GM19193 (cell line): ENCODE measurements around the gene SGMS2.

Source experiments
- POLR2A ChIP-seq: IDR thresholded peaks from 4 replicates; pipeline ENCODE4 v1.6.1; 2011; ENCODE audit not compliant: insufficient read depth, insufficient read length; ENCODE audit errors: extremely low read depth

SGMS2 gene

DNA sequence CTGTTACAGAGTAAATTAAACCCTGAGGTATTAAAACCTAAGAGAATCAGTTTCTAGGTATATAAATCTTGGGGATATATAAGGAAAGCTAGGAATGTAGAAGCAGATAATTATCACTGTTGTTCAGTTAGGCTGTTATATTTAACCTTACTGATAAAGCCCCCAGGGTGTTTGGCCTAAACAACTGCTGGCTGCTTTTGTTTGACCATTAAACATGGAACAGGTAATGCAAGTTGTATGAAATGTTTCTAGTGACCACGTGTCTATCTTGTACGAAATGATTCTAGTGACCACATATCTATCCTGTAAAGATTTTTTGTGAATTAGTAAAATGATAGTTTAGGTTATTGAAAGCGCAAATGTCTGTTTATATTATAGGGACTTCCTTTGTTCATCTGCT, 52.6 kb downstream of the SGMS2 start:
- no peak for TF ChIP-seq POLR2A

DNA sequence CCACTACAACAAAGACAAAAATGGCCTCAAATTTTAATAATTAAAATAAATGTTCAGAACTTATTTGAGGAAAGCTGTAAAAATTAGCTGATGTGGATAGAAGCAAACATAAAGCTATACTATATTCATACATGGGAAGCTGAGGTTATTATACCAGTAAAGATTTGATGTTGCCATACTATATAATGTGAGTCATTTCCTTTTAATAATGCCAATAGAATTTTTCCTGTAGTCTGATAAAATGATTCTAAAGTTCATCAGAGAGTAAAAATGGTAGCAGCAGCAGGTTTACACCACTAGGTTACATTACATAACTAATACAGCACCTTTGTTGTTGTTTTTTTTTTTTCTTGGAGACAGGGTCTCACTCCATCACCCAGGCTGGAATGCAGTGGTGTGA, 61.1 kb downstream of the SGMS2 start:
- no peak for TF ChIP-seq POLR2A

DNA sequence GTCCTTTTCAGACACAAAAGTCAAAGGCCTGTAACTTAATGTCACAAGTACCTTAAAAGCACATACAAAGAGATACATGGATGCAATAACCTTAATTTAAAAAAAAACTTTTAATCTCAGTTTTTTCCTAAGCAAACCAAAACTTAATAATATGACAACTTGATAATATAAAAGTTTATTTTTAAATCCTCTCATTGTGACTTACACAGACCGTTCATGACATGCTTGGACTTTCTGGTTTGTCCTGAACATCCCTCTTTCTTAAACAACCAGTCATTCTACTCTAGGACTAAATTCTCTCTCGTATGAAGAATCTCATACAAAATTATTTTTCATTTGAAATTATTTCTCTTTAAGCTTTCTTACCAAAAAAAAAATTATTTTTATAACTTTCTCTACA, 63.5 kb downstream of the SGMS2 start:
- no peak for TF ChIP-seq POLR2A

DNA sequence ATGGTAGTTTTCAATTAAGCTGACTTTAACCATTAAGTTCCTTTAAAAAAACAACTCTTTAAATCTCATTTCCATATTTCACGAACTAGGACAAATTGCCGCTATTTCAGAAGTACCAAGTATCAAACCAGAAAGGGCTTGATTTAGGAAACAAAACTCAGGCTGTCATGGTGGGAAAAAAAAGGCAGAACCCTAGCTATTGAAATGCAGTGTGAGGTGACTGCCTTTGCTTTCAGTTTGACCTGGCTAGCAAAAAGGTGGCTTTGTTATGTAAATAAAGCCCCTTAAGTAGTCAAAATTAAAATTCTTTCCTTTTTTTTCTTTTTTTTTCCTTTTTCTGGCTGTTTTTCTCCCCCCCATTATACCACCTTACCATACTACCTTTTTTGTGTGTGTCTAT, 66.0 kb downstream of the SGMS2 start:
- TF ChIP-seq POLR2A: no peak

DNA sequence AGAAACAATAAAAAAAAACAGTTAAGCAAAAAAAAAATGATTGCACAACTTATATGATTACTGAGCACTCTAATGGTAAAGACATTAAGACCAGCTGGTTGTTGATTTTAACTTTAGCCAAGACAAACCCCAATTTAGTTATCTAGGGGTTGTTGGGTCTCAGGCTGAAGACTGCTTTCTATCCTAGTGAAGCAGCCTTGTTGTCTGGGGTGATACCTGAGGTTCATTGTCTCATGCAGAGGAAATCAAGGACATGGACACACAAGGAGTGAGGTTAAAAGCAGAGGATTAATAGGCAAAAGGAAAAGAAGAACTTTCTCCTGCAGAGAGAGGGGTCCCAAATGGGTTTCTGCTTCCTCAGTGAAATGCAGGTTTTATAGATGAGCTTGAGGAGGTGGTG, 66.6 kb downstream of the SGMS2 start:
- TF ChIP-seq POLR2A: no peak

DNA sequence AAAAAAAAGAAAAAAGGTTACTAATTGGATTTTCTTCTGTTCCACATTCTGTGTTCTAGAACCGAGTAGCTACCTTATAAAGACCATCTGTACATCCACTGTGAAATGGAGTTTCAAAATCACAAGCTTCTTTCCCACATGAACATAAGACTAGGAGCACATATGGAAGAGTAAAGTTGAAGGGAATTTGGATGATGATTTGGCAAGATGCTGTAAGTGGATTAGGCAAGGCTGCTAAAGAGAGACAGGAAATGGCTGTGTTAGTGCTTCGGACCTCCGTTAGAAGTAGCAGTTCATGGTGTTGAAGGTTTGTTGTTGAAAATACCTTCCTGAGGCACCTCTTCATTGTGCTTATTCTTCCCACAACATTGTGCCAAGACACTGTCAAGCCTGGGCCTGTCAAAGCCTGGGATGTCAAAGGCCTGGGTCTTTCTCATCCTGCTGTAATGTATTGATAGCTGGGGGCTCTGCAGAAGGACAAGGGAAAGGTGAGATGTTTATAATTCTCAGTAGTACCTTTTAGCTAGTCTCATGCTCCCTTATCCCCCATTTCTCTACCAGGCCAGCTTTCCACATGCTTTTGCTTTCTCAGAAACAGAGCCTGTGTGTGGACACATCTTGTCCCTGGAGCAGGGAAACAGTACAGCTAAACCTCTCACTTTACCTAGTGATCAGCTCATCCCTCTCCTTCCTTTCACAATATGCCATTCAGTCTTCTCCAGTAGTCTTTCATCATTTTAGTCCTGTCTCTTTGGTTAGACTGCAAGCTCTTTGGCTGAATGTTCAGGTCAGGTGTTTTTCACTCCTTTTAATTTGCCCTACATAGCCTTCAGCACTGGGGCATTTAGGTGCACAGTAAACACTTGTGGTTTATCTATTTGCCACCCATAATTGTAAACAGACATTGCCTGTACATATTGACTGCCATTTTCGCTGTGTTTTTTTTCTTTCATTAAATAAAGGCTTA, 68.7 kb downstream of the SGMS2 start:
- TF ChIP-seq POLR2A: no peak

DNA sequence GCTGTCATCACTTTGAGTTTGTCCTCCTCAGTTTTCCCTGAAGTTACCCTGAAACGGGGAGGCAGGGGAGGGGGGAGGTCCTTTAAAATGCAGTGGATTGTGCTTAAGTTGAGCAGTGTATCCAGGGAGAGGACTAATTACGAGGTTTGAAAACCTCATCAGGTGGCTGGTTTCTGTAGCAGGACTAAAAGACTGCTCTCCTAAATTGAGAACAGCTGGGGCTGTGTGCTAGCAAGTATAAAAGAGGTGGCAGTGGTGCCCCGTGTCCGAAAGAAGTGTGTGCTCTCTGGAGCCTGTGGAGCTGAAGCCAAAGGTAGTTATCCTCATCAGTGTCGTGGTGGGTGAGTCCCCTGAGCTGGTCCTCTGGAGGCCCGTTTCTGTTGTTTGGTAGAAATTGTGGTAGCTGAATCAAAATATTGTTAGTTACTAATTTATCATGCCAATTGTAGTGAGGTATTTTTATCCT, 69.4 kb downstream of the SGMS2 start:
- no peak for TF ChIP-seq POLR2A

DNA sequence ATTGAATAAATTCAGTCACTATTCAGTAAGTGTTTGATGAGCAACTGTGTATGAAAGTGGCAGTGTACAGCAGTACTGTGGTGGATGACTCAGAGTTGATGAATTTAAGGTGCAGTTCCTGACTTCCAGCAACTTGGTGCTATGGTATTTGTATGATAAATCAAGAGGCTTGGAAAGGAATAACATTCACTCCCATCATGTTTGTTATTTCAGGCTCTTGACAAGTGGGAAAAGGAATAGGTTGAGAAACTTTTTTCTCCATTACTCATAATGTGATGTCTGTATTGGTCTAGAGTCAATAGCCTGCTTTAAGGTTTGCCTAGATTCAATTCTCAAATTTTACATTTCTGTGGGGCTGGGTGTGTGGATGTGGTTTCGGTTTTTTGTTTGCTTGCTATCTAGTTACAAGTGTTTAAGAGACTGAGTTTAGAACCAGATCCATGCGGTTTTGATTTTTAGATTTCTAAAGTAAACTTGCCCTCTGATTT, 71.5 kb downstream of the SGMS2 start:
- TF ChIP-seq POLR2A: no peak

DNA sequence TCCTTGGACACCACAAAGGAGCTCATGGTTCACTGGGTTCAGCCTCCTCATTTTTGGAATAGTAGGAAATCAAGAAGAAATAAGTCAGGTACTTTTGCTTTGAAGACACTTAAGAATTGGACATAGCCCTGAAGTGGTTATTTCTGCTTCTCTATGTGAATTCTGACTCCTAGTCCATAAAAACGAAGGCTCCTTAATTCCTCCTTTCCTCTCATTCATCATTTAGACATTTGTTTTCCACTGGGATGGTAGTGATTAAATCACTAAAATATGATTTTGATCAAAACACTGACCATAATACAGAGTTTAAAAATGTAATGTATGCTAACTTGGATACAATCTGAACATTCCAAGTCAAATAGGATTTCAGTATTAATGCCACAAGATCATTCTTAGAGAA, 71.9 kb downstream of the SGMS2 start:
- no peak for TF ChIP-seq POLR2A

DNA sequence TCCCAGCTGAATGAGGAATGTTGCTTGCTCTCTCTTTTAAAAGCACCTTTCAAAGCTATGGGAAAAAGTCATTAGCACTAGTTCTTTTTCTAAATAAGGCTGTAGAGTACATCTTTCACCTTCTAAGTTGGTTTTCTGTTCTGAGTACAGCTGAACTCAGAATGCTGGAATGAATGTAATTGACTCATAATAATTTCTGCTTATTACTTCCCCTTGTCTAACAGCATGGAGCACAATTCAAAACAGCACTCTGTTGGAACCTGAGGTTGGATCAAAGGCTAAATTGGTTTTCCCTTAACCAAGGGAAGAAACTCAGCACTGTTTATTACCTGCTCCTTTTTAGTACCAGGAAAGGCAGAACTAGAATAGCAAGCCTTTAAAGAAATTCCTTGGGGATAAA, 73.1 kb downstream of the SGMS2 start:
- TF ChIP-seq POLR2A: no peak

DNA sequence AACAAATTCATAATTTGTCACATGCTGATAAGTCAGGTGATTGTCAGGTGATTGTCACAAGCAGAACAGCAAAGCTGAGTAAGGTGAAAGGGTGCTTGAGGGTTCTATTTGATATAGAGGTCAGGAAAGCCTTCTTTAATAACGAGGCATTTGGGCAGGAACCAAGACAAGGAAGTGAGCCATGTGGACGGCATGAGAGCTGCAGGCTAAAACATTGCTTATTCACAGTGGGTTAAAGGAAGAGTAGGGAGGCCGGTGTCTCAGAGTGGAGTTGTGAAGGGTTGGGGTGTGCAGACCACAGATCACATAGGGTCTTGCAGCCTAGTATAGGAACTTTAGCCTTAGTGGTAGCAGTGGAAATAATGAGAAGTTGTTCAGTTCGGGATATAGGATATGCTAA, 75.3 kb downstream of the SGMS2 start:
- no peak for TF ChIP-seq POLR2A

DNA sequence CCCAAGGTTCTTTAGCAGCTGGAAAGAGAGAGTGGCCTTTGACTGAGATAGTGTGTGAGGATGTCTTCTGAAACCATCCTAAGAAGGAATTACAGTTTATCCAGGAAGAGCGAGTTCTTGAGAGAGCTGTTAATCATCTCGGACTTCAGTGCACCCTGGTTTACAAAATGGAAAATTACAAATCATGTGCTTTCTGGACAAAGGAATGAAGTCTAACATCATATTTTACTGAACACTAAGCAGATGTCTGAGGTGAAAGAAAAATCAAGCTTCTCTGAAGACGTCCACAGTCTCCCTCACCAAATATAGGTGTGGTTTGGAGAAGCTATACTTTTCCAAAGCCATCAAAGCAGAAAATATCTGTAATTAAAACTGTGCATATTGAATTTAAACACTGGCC, 75.8 kb downstream of the SGMS2 start:
- TF ChIP-seq POLR2A: no peak

DNA sequence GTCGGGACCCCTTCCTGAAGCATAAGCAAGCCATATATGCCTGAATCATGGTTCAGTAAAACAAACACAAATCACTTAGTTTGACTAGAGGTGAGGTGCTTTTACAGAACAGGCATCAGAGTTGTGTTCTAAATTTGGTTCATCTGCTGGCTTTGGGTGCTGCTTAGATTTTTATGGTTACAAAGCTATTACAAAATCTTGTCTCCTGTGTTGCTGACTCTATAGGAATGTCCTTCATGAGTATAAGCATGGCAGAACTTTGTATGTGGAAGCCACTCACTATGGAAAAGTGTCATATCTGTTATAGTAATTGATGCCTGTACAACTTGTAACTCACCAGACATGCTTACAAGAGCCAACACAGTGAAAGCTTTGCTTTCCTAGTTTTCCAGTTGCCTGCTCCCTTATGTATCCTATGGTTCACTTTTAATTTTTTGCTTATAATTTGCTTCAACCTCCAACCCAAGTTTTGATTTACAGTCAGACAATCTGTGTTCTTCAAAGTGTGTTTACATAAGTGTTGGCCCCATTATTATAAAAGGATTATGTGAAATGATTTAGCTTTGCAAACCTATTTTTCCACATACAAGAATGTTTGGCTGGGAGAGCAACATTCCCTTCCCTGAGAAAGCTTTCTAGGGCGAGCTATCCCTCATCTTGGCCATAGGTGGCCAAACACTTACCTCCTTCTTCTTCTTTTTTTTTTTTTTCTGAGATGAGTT, 76.6 kb downstream of the SGMS2 start:
- no peak for TF ChIP-seq POLR2A

DNA sequence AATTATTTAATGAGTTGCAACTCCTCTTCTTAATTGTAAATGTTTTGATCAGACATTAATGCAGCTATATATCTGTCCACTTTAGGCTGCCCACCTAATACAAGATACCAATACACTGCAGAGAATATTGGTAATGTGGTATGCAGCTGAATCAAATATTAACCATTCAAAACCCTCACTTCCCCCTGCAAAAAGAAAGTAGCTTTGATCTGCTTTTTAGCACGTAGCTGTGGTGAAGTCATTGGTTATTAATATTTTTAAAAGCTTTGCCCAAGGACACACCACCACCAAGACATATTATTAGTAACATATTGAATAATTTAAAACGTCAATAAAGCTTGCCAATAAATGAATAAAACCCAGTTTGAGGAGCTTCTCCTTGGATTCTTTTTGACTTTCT, 78.0 kb downstream of the SGMS2 start:
- no peak for TF ChIP-seq POLR2A

DNA sequence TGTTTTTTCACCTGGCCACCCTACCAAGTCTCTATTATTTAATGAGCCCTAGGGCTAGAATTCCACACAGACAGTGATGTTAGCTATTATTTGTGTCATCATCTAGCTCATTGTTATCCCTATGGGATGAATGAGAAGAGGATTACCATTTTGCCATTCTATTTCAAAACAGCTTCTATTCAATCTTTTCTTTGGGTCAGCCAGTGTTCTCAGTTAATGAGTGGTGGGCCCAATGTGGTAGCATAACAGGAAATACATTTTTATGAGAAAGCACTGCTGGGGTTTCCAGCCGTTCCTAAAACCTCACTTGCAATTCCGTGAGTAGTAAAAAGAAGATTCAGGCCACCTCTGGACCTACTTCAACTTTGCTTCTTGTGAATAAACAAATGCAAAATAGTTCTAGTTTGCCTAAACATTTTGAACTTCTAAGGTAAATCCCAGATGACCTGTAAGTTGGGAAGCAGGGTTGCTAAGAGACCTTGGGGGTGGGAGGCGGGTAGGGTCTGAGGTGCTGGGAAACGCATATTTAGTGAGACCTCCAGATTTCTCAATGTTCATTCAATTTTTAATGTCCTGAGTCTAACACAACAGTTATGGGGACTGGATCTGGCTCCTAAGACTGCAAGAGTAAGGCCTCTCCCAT, 81.8 kb downstream of the SGMS2 start:
- no peak for TF ChIP-seq POLR2A
